Activated CD4-positive, alpha-beta memory T cell treated with anti-CD3 and anti-CD28 coated beads for 36 hours (primary cell): ENCODE measurements around the gene VIL1. TPM values are rescaled to one million over a fixed set of nuclear protein-coding genes. Genes with fewer than 3 reads are reported as not detected.

Experiments
- CTCF ChIA-PET: fragments of 350-600 bp; sonication (Branson Sonifier 250); formaldehyde crosslinking; loops from one replicate; lab custom pipeline; 2021; ENCODE audit warnings: antibody characterized with exemption, inconsistent platforms; lab: Charles Lee
- POLR2A ChIA-PET: fragments of 350-600 bp; sonication (Branson Sonifier 250); formaldehyde crosslinking; loops from one replicate; lab custom pipeline; 2021; ENCODE audit warnings: antibody characterized with exemption; lab: Charles Lee
- DNase-seq: peaks from one replicate; pipeline ENCODE4 v3.0.0-alpha.2; 2020
- H3K27ac Mint-ChIP-seq: one replicate; pipeline ENCODE4 v1.8.0; 2021; ENCODE audit warnings: mixed read lengths
- H3K27me3 Mint-ChIP-seq: one replicate; pipeline ENCODE4 v1.8.0; 2021; ENCODE audit warnings: mixed read lengths
- H3K36me3 Mint-ChIP-seq: one replicate; pipeline ENCODE4 v1.8.0; 2021; ENCODE audit warnings: mixed read lengths
- H3K4me1 Mint-ChIP-seq: one replicate; pipeline ENCODE4 v1.8.0; 2021; ENCODE audit warnings: low read depth, mixed read lengths
- H3K4me3 Mint-ChIP-seq: one replicate; pipeline ENCODE4 v1.8.0; 2021; ENCODE audit warnings: mild to moderate bottlenecking, mixed read lengths
- H3K9me3 Mint-ChIP-seq: one replicate; pipeline ENCODE4 v1.8.0; 2021; ENCODE audit warnings: mixed read lengths
- intact Hi-C: fragments of 100-400 bp; cut with micrococcal nuclease; formaldehyde crosslinking; loops from one replicate; pipeline ENCODE4 v1.15.1; 2023
- total RNA-seq, 2 experiments: library from RNA; stranded (reverse); gene quantifications; one replicate each; pipeline ENCODE4 v1.2.3, GENCODE V29; 2021

The VIL1 gene
- total RNA-seq, 2 experiments from 2014 or later = not detected

- DNase-seq = no peak
- POLR2A ChIA-PET = no interaction called here
- CTCF ChIA-PET = no interaction called here
- no peak overlapping the region for H3K4me3 Mint-ChIP-seq
- peaks cover 13% of the 10 kb centered on the region for H3K9me3 Mint-ChIP-seq
- H3K36me3 Mint-ChIP-seq = peaks cover 50% of the 10 kb centered on the region
- H3K27me3 Mint-ChIP-seq = no peaks in the 10 kb centered on the region
- no peak overlapping the region for H3K27ac Mint-ChIP-seq
- intact Hi-C loops = no loop called here
- no peaks in the 10 kb centered on the region for H3K4me1 Mint-ChIP-seq
Observed at GRCh38 chr2:218456849-218457248, 37.9 kb downstream of the VIL1 start.

- H3K9me3 Mint-ChIP-seq = peaks cover 13% of the 10 kb centered on the region
- no peaks in the 10 kb centered on the region for H3K4me1 Mint-ChIP-seq
- DNase-seq = no peak
- intact Hi-C loops = no loop called here
- H3K27me3 Mint-ChIP-seq = no peaks in the 10 kb centered on the region
- H3K36me3 Mint-ChIP-seq = peaks cover 48% of the 10 kb centered on the region
- no peak overlapping the region for H3K27ac Mint-ChIP-seq
- ChIA-PET CTCF (no interaction called here), POLR2A (no interaction called here)
- H3K4me3 Mint-ChIP-seq = no peak overlapping the region
Observed at GRCh38 chr2:218458598-218458997, 39.7 kb downstream of the VIL1 start.

GRCh38 chr2:218465987-218466633 lies 47.2 kb downstream of the VIL1 start:
- no peak overlapping the region for H3K4me3 Mint-ChIP-seq
- H3K4me1 Mint-ChIP-seq = peaks cover 4% of the 10 kb centered on the region
- no peaks in the 10 kb centered on the region for H3K27me3 Mint-ChIP-seq
- peaks cover 29% of the 10 kb centered on the region for H3K36me3 Mint-ChIP-seq
- intact Hi-C loops = loop anchor here (1.0 to 2.0 kb wide), 2 partner anchors 59 to 165 kb away; no protein-coding TSS in a partner anchor
- no peaks in the 10 kb centered on the region for H3K9me3 Mint-ChIP-seq
- ChIA-PET CTCF (interaction anchor here (0.8 to 1.7 kb wide), 11 partner anchors 8 to 191 kb away, joined by 3 to 7 read pairs (median 4); partner anchors contain the start of genes CATIP and TMBIM1), POLR2A (no interaction called here)
- no peak overlapping the region for H3K27ac Mint-ChIP-seq
- no peak for DNase-seq

DNA sequence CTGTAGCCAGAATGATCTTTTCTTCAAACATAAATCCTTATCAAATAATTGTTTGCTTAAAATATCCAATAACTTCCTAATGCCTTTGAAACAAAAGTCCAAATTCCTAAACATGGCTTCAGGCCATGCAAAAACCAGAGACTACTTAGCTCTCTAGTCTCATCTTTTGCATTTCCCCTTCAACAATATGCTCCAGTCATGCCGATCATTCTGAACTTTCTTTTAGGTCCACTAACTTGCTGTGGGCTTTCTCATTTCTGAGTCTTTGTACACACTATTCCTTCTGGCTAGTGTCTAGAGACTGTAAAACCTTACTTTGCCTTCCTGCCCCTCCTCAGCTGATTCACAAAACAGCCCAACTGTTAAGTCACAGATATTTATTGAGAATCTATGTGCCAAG lies 51.5 kb downstream of the VIL1 start:
- ChIA-PET CTCF (no interaction called here), POLR2A (no interaction called here)
- Mint-ChIP-seq H3K4me1 (peaks cover 7% of the 10 kb centered on the region), H3K4me3 (no peak overlapping the region), H3K9me3 (no peaks in the 10 kb centered on the region), H3K36me3 (peaks cover 34% of the 10 kb centered on the region), H3K27ac (no peak overlapping the region), H3K27me3 (no peaks in the 10 kb centered on the region)
- DNase-seq = no peak
- intact Hi-C loops = no loop called here

DNA sequence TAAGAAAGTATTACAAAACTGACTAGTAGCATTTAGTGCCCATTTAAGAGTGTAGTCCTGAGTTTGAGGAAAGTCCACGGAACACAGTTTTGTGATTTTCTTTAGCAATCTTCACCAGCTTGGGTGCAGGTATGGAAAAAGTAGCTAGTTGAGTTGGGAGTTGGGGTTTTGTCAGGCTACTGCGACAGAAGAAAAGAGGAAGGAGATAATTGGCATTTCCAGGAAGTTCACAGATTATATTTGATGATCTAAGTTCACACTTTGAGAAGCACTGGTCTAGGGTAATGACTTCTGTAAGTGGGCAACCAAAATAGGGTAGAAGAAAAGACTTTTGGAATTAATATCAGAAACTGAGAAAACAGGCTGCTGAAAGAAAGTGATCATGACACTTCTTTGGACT lies 52.1 kb downstream of the VIL1 start:
- intact Hi-C loops = no loop called here
- H3K4me3 Mint-ChIP-seq = no peak overlapping the region
- no peaks in the 10 kb centered on the region for H3K9me3 Mint-ChIP-seq
- no peak for DNase-seq
- no peak overlapping the region for H3K27ac Mint-ChIP-seq
- H3K4me1 Mint-ChIP-seq = peaks cover 7% of the 10 kb centered on the region
- no peaks in the 10 kb centered on the region for H3K27me3 Mint-ChIP-seq
- peaks cover 34% of the 10 kb centered on the region for H3K36me3 Mint-ChIP-seq
- ChIA-PET POLR2A (no interaction called here), CTCF (no interaction called here)

GRCh38 chr2:218471982-218472381 lies 53.1 kb downstream of the VIL1 start:
- no peak overlapping the region for H3K4me3 Mint-ChIP-seq
- intact Hi-C loops = no loop called here
- no peak for DNase-seq
- H3K4me1 Mint-ChIP-seq = peaks cover 5% of the 10 kb centered on the region
- ChIA-PET POLR2A (no interaction called here), CTCF (interaction anchor here (0.9 kb wide), 1 partner anchor 45 kb away, joined by 3 read pairs; no protein-coding TSS in a partner anchor)
- H3K36me3 Mint-ChIP-seq = peaks cover 31% of the 10 kb centered on the region
- no peaks in the 10 kb centered on the region for H3K9me3 Mint-ChIP-seq
- no peak overlapping the region for H3K27ac Mint-ChIP-seq
- no peaks in the 10 kb centered on the region for H3K27me3 Mint-ChIP-seq

DNA sequence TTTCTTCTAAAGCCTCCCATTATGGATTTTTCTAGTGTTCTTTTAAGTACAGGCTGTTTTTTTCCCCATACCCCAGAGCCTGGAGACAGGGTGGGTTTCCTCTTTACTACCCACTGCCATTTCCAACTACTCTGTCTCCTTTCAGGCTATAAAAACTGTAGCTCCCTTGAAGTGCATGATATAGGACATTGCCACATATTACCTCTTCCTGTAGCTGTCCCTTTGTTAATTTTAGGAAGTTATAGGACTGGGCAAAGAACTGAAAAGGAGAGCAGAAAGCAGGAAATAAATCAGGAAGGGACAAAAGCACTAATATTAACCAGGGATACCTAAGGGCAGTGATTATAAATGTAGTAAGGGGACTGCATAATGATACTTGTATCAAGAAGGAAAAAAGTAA lies 54.1 kb downstream of the VIL1 start:
- ChIA-PET CTCF (no interaction called here), POLR2A (no interaction called here)
- Mint-ChIP-seq H3K36me3 (peaks cover 34% of the 10 kb centered on the region), H3K9me3 (no peaks in the 10 kb centered on the region), H3K27ac (no peak overlapping the region), H3K4me3 (no peak overlapping the region), H3K4me1 (peaks cover 5% of the 10 kb centered on the region), H3K27me3 (no peaks in the 10 kb centered on the region)
- intact Hi-C loops = no loop called here
- DNase-seq = no peak

DNA sequence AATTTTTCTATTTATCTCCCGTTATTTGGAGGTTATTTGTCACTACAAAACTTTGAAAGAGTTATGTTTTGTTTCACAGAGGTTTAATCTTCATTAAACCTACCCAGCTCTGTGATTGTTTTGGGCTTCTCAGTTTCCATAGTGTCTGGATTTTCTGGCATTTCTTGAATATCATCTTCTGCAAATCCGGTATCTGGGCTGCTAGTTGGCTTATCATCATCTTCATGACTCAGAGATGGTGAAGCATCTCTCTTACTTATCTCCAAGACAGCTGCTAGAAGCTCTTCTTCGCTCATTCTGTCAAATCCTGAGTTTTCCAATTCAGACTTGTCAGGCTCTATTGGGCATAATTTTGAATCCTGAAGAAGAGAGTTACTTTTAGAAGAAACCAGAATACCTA lies 55.6 kb downstream of the VIL1 start:
- H3K27ac Mint-ChIP-seq = no peak overlapping the region
- ChIA-PET POLR2A (no interaction called here), CTCF (interaction anchor here (0.6 to 1.2 kb wide), 2 partner anchors 9 to 378 kb away, joined by 3 to 4 read pairs; no protein-coding TSS in a partner anchor)
- no peaks in the 10 kb centered on the region for H3K9me3 Mint-ChIP-seq
- no peaks in the 10 kb centered on the region for H3K27me3 Mint-ChIP-seq
- no peak for DNase-seq
- H3K4me3 Mint-ChIP-seq = no peak overlapping the region
- peaks cover 39% of the 10 kb centered on the region for H3K36me3 Mint-ChIP-seq
- intact Hi-C loops = no loop called here
- H3K4me1 Mint-ChIP-seq = peaks cover 5% of the 10 kb centered on the region

DNA sequence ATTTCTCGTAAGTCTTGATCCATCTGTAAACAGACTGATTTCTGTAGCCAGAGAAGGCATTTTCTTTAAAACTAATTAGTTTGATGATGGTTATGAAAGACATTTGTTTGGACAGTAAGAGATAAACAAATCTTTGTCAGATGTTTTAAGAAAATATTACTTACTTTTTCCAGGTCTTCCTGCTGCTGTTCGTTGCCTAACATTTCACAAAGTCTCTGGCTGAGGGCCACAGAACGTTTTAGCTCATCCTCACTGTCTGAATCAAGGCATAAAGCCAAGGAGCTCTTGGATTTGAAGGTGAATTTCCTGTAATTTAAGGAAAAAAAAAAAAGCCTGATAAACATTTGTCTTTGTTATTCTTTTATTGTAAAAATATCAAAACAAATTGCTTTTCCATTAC lies 57.8 kb downstream of the VIL1 start:
- POLR2A ChIA-PET = no interaction called here
- intact Hi-C loops = no loop called here
- Mint-ChIP-seq H3K27ac (no peak overlapping the region), H3K27me3 (no peaks in the 10 kb centered on the region), H3K9me3 (no peaks in the 10 kb centered on the region), H3K4me1 (no peaks in the 10 kb centered on the region), H3K36me3 (peaks cover 40% of the 10 kb centered on the region), H3K4me3 (no peak overlapping the region)
- CTCF ChIA-PET = interaction anchor here (1.0 to 1.5 kb wide), 2 partner anchors 10 to 14 kb away, joined by 3 to 4 read pairs; no protein-coding TSS in a partner anchor
- DNase-seq = no peak

GRCh38 chr2:218477247-218477646 lies 58.3 kb downstream of the VIL1 start:
- H3K36me3 Mint-ChIP-seq = peaks cover 42% of the 10 kb centered on the region
- CTCF ChIA-PET = interaction anchor here (1.0 kb wide), 1 partner anchor 171 kb away, joined by 3 read pairs; no protein-coding TSS in a partner anchor

GRCh38 chr2:218478544-218478943 lies 59.6 kb downstream of the VIL1 start:
- DNase-seq = no peak
- Mint-ChIP-seq H3K27ac (no peak overlapping the region), H3K36me3 (peaks cover 38% of the 10 kb centered on the region), H3K4me3 (no peak overlapping the region), H3K27me3 (no peaks in the 10 kb centered on the region), H3K4me1 (peaks cover 9% of the 10 kb centered on the region), H3K9me3 (no peaks in the 10 kb centered on the region)
- CTCF ChIA-PET = no interaction called here
- POLR2A ChIA-PET = no interaction called here
- intact Hi-C loops = no loop called here

More at GRCh38 chr2:218477247-218477646, 58.3 kb downstream of the VIL1 start:
- no peak for DNase-seq
- POLR2A ChIA-PET = no interaction called here
- Mint-ChIP-seq H3K4me3 (no peak overlapping the region), H3K9me3 (no peaks in the 10 kb centered on the region), H3K27me3 (no peaks in the 10 kb centered on the region), H3K27ac (no peak overlapping the region), H3K4me1 (no peaks in the 10 kb centered on the region)
- intact Hi-C loops = no loop called here

DNA sequence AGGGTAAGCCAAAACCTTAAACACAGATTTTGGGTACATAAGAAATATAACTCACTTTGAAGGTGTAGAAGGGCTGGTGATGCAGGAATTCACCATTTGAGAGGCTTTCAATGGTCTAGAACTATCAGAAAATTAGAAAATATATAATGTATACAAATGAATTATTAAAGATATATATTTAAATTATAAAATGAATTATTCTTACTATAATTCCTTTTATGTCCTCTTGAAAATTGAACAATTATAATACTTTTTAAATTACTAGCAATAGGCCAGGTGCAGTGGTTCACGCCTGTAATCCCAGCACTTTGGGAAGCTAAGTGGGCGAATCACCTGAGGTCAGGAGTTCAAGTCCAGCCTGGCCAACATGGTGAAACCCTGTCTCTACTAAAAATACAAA lies 60.7 kb downstream of the VIL1 start:
- no peak for DNase-seq
- H3K4me3 Mint-ChIP-seq = no peak overlapping the region
- CTCF ChIA-PET = interaction anchor here (0.9 kb wide), 1 partner anchor 73 kb away, joined by 6 read pairs; no protein-coding TSS in a partner anchor
- H3K27me3 Mint-ChIP-seq = no peaks in the 10 kb centered on the region
- H3K9me3 Mint-ChIP-seq = no peaks in the 10 kb centered on the region
- intact Hi-C loops = no loop called here
- H3K27ac Mint-ChIP-seq = no peak overlapping the region
- peaks cover 35% of the 10 kb centered on the region for H3K36me3 Mint-ChIP-seq
- POLR2A ChIA-PET = no interaction called here
- H3K4me1 Mint-ChIP-seq = peaks cover 10% of the 10 kb centered on the region

DNA sequence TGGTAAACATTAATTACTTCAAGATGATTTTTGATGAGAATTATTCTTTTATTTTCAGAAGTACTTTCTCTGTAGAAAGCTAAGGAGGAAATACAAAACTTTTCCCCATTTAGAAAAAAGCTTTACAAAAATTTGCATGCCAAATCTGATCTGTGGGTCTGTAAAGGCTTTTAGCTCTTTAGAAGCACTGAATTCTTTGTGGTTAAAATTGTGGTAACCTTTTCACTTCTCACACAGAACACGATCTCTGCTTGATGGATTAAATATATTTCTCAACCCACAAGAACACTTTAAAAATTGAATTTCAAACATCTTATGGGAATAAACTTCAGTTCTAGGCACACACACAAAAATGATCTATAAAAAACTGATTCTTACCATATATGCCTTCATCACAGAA lies 63.7 kb downstream of the VIL1 start:
- intact Hi-C loops = no loop called here
- no peak overlapping the region for H3K4me3 Mint-ChIP-seq
- H3K4me1 Mint-ChIP-seq = peaks cover 10% of the 10 kb centered on the region
- H3K27me3 Mint-ChIP-seq = no peaks in the 10 kb centered on the region
- peaks cover 45% of the 10 kb centered on the region for H3K36me3 Mint-ChIP-seq
- H3K9me3 Mint-ChIP-seq = no peaks in the 10 kb centered on the region
- H3K27ac Mint-ChIP-seq = no peak overlapping the region
- DNase-seq = no peak
- ChIA-PET POLR2A (no interaction called here), CTCF (no interaction called here)
